Stimulated activated CD8-positive, alpha-beta memory T cell treated with anti-CD3 and anti-CD28 coated beads, Interleukin-2, amount 100 ng/mL, for 1 hour (primary cell): ENCODE results near the gene GPR15.

ENCODE experiments used
- DNase-seq, 2 donors: peaks; one replicate each; pipeline ENCODE4 v3.0.0-alpha.2; 2020; ENCODE audit warnings: low read depth in 2 of 2

Gene GPR15

GRCh38 chr3:98530676-98531075 lies 1.1 kb upstream of the GPR15 start:
- DNase-seq, result no peak

- DNase-seq, result no peak
These were observed 478 bp downstream of the GPR15 start for GRCh38 chr3:98532275-98532637.

GRCh38 chr3:98532709-98533571 lies 1.2 kb downstream of the GPR15 start:
- no peak for DNase-seq

GRCh38 chr3:98534168-98534567 lies 2.4 kb downstream of the GPR15 start:
- no peak for DNase-seq

- DNase-seq, result no peak
These were observed 3.0 kb downstream of the GPR15 start for GRCh38 chr3:98534734-98535133.

- DNase-seq, result no peak
These were observed 4.8 kb downstream of the GPR15 start for GRCh38 chr3:98536456-98537017.

GRCh38 chr3:98540346-98540745 lies 8.6 kb downstream of the GPR15 start:
- no peak for DNase-seq

- no peak for DNase-seq
These were observed 9.9 kb downstream of the GPR15 start for GRCh38 chr3:98541695-98542094.

GRCh38 chr3:98542623-98543022 lies 10.8 kb downstream of the GPR15 start:
- DNase-seq, result no peak

GRCh38 chr3:98545940-98546339 lies 14.2 kb downstream of the GPR15 start:
- DNase-seq, result no peak

GRCh38 chr3:98548544-98548943 lies 16.8 kb downstream of the GPR15 start:
- no peak for DNase-seq

- DNase-seq, result no peak
These were observed 19.1 kb downstream of the GPR15 start for GRCh38 chr3:98550833-98551232.

GRCh38 chr3:98551236-98551635 lies 19.5 kb downstream of the GPR15 start:
- DNase-seq, result no peak

GRCh38 chr3:98551754-98552153 lies 20.0 kb downstream of the GPR15 start:
- no peak for DNase-seq

GRCh38 chr3:98552232-98553020 lies 20.6 kb downstream of the GPR15 start:
- no peak for DNase-seq

- no peak for DNase-seq
These were observed 21.3 kb downstream of the GPR15 start for GRCh38 chr3:98553021-98553563.

- DNase-seq, result no peak
These were observed 22.0 kb downstream of the GPR15 start for GRCh38 chr3:98553753-98554152.

GRCh38 chr3:98554580-98554979 lies 22.8 kb downstream of the GPR15 start:
- DNase-seq, result no peak

- no peak for DNase-seq
These were observed 23.2 kb downstream of the GPR15 start for GRCh38 chr3:98555025-98555379.

- DNase-seq, result peak in 1 of 2 donors; percentile 26
These were observed 24.7 kb downstream of the GPR15 start for GRCh38 chr3:98556164-98557130.

- no peak for DNase-seq
These were observed 25.7 kb downstream of the GPR15 start for GRCh38 chr3:98557324-98558010.
